Adrenal gland (tissue), 5 donors: Measurements from ENCODE around the gene SPG7.

Experiments used
- CTCF ChIP-seq, 6 experiments: fragments of 450-650 bp in 4 of 6; fragments of 200-600 bp in 2 of 6; sonication (generic) in 1 of 6; IDR thresholded peaks; 1 replicate in 5 of 6; 2 replicates in 1 of 6; pipeline versions ENCODE4 v1.5.1 to v1.8.0; 2016 to 2021; ENCODE audit warnings: antibody characterized with exemption in 6 of 6, mild to moderate bottlenecking in 2 of 6, moderate library complexity in 1 of 6
- POLR2A ChIP-seq, 2 donors: fragments of 450-650 bp; IDR thresholded peaks; one replicate each; pipeline ENCODE4 v1.6.1; 2017; ENCODE audit warnings: antibody characterized with exemption in 2 of 2, mild to moderate bottlenecking in 2 of 2, moderate library complexity in 1 of 2
- donor health status: DM: no; HTN: no; CAD: no.

- TF ChIP-seq CTCF (IDR thresholded peaks at IDR 0.05) (peak in 1 of 6 experiments; percentile 21), POLR2A (IDR thresholded peaks at IDR 0.05) (peak; percentile 88 to 90)
Measured at GRCh38 chr16:89507834-89508590, at the start of gene SPG7.
